Heart right ventricle (tissue), 16 donors: ENCODE measurements around the gene OSBPL6. TPM values are rescaled to one million over a fixed set of nuclear protein-coding genes. Genes with fewer than 3 reads are reported as not detected.
A peak's percentile ranks its signal among the peaks of the same experiment; 100 is the strongest.

Experiments used
- ATAC-seq, 8 donors: fragments of 200-7000 bp; cut with Tn5 transposase; one replicate each; pipeline ENCODE4 v1.9.1; 2020; ENCODE audit warnings: mild to moderate bottlenecking in 8 of 8, moderate library complexity in 8 of 8, moderate number of reproducible peaks in 1 of 8
- DNase-seq, 2 donors: peaks; one replicate each; pipeline ENCODE4 v3.0.0-alpha.2; 2020
- H3K27ac ChIP-seq, 10 donors: fragments of 200-600 bp; sonication (generic) in 2 of 10; one replicate each; pipeline versions ENCODE4 v1.5.0 to v1.8.0; 2020 to 2022; ENCODE audit warnings: mild to moderate bottlenecking in 3 of 10
- H3K27me3 ChIP-seq, 7 donors: fragments of 200-600 bp; one replicate each; pipeline ENCODE4 v1.8.0; 2021 to 2022; ENCODE audit warnings: mild to moderate bottlenecking in 2 of 7
- H3K36me3 ChIP-seq, 9 donors: fragments of 200-600 bp; sonication (generic) in 1 of 9; one replicate each; pipeline versions ENCODE4 v1.5.0 to v1.8.0; 2020 to 2022; ENCODE audit warnings: mild to moderate bottlenecking in 2 of 9
- H3K4me1 ChIP-seq, 9 donors: fragments of 200-600 bp; sonication (generic) in 1 of 9; one replicate each; pipeline versions ENCODE4 v1.5.0 to v1.8.0; 2020 to 2022; ENCODE audit warnings: mild to moderate bottlenecking in 4 of 9
- H3K4me3 ChIP-seq, 10 donors: fragments of 200-600 bp; sonication (generic) in 2 of 10; one replicate each; pipeline versions ENCODE4 v1.5.0 to v1.8.0; 2020 to 2022; ENCODE audit warnings: mild to moderate bottlenecking in 7 of 10, moderate library complexity in 2 of 10
- H3K9me3 ChIP-seq, 11 donors: fragments of 200-600 bp in 10 of 11; sonication (generic) in 2 of 11; one replicate each; pipeline versions ENCODE4 v1.5.0 to v1.8.0; 2013 to 2022; ENCODE audit warnings: mild to moderate bottlenecking in 2 of 11, control low read depth in 1 of 11, moderate library complexity in 1 of 11
- WGBS, 2 donors: extraction: QIAGEN DNeasy Blood & Tissue Kit; methylation state at CpG; one replicate each; pipeline ENCODE4 v1.1.7; 2013; ENCODE audit warnings: inconsistent platforms in 1 of 2; 5-methylcytosine and 5-hydroxymethylcytosine counted together
- intact Hi-C, 10 donors: fragments of 100-400 bp; cut with DNase I; formaldehyde crosslinking; loops; one replicate each; pipeline versions ENCODE4 v1.11.1 to v1.14.2; 2022
- polyA plus RNA-seq, 2 donors: library from polyadenylated mRNA; stranded (reverse); fragments of 200-250 nt; gene quantifications; one replicate each; pipeline ENCODE4 v1.2.3, GENCODE V29; 2013
- total RNA-seq, 10 donors: library from RNA; stranded (reverse); fragmentation: NEBNext Ultra II Directional in 3 of 10; extraction: Animal tissue kit (Norgen Biotek cat#: 25700) in 3 of 10; gene quantifications; one replicate each; pipeline versions ENCODE4 v1.2.1 to v1.2.4, GENCODE V29; 2021 to 2023
- TF ChIP-seq, protein P1 (sequence below), 9 donors: fragments of 200-600 bp; sonication (generic) in 2 of 9; IDR thresholded peaks; one replicate each; pipeline versions ENCODE4 v1.5.0 to v1.8.0; 2021 to 2022; ENCODE audit warnings: antibody characterized with exemption in 9 of 9, mild to moderate bottlenecking in 5 of 9, moderate library complexity in 1 of 9
- donor health status: Arrhythmogenic right ventricular cardiomyopathy.
- donor health status: ischemic (EF 13 %, LVEDD 7.1; RV severe dilation, severe dysfunction).
- donor health status: healthy with polysubstance abuse.
- donor health status: DM: no; HTN: yes; CAD: no.
- donor health status: DM: no; HTN: no; CAD: no.
- donor health status: ischemic (EF 25% LVEDD 6.9; RV normal size, moderate dysfunction).
- donor health status: ischemic (EF 25% LVEDD 5.7; RV mildly dilated, moderate dysfunction).
- donor health status: healthy.
- donor health status: DM: yes; HTN: yes; CAD: no.
- donor health status: Ischemic cardiomyopathy.
- donor health status: ischemic (EF 35%, LVEDD 5.7; RV mildly dilated, moderate dysfunction).
- donor health status: nonischemic (EF 11% LVEDD 7.7; RV severe dilation, severe dysfunction).
- donor health status: DM: yes; HTN: yes; CAD: no.
- donor health status: PGD.
- donor health status: ischemic (EF 29% LVEDD 5.4; RV normal size, mild dysfunction).
- donor health status: nonischemic (EF 23%, LVEDD 6.1; RV moderate dilation, normal function).

Gene OSBPL6
- total and polyA plus RNA-seq, 12 donors: 1.1 to 8.0 (median 4.4) TPM

- intact Hi-C loops: loop anchor here in 3 of 10 donors (2.0 kb wide), 2 partner anchors 27 to 29 kb away; partner anchors contain the start of gene FKBP7 (in 2 of the 3)
- Histone ChIP-seq H3K9me3 (no peaks in the 10 kb centered on the region), H3K4me1 (peaks cover 10 to 40% (median 30%) of the 10 kb centered on the region in 9 donors), H3K4me3 (peak overlapping the region; percentile 51 to 99 (median 86)), H3K36me3 (peaks cover 0 to 40% (median 7%) of the 10 kb centered on the region in 9 donors), H3K27me3 (no peaks in the 10 kb centered on the region), H3K27ac (peak overlapping the region; percentile 94 to 99 (median 97))
- WGBS, 2 donors: 6% methylated on average over 18 of the region's 18 CpGs
- TF ChIP-seq, protein P1, sequence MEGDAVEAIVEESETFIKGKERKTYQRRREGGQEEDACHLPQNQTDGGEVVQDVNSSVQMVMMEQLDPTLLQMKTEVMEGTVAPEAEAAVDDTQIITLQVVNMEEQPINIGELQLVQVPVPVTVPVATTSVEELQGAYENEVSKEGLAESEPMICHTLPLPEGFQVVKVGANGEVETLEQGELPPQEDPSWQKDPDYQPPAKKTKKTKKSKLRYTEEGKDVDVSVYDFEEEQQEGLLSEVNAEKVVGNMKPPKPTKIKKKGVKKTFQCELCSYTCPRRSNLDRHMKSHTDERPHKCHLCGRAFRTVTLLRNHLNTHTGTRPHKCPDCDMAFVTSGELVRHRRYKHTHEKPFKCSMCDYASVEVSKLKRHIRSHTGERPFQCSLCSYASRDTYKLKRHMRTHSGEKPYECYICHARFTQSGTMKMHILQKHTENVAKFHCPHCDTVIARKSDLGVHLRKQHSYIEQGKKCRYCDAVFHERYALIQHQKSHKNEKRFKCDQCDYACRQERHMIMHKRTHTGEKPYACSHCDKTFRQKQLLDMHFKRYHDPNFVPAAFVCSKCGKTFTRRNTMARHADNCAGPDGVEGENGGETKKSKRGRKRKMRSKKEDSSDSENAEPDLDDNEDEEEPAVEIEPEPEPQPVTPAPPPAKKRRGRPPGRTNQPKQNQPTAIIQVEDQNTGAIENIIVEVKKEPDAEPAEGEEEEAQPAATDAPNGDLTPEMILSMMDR (IDR thresholded peaks at IDR 0.05): no peak
- DNase-seq (no peak), ATAC-seq (no peak)
These were observed 255.6 kb downstream of the OSBPL6 start for GRCh38 chr2:178449700-178450523.

DNA sequence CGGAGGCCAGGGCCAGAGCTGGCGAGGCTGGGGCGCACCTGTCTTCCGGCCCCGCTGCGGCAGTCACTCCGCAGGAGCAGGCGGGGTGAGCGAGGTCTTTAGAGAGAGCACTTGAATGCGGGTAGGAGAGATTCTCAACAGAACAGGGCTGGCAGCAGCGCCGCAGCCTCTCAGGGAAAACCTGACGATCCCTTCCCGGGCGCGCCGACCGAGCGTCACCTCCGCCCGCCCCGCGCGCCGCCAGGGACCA is 256.1 kb downstream of the OSBPL6 start:
- no peak for ATAC-seq
- no peak for DNase-seq
- TF ChIP-seq, protein P1 (IDR thresholded peaks at IDR 0.05): no peak
- Histone ChIP-seq H3K4me3 (peak overlapping the region; percentile 51 to 99 (median 86)), H3K27ac (peak overlapping the region; percentile 94 to 99 (median 97)), H3K27me3 (no peaks in the 10 kb centered on the region), H3K4me1 (peaks cover 10 to 40% (median 30%) of the 10 kb centered on the region in 9 donors), H3K9me3 (no peaks in the 10 kb centered on the region), H3K36me3 (peaks cover 0 to 34% (median 7%) of the 10 kb centered on the region in 9 donors)
- WGBS, 2 donors: 0 to 1% methylated on average over 25 of the region's 25 CpGs
- intact Hi-C loops: loop anchor here in 3 of 10 donors (2.0 kb wide), 2 partner anchors 26 to 28 kb away; partner anchors contain the start of gene FKBP7 (in 2 of the 3)

GRCh38 chr2:178450774-178451525 is 256.6 kb downstream of the OSBPL6 start, which contains the start of the genes PJVK and PRKRA:
Gene PJVK, plus strand, starts transcription at chr2:178451378. Its CDS starts 2,032 bp downstream, at chr2:178453410.
Gene PRKRA, minus strand, starts transcription at chr2:178451175. Its CDS starts 145 bp downstream, at chr2:178451030.
- no peaks in the 10 kb centered on the region for H3K27me3 ChIP-seq
- peaks cover 0 to 29% (median 5%) of the 10 kb centered on the region in 9 donors for H3K36me3 ChIP-seq
- peak within 1 kb of the TSS; percentile 94 to 99 (median 97) for H3K27ac ChIP-seq
- TF ChIP-seq, protein P1 (IDR thresholded peaks at IDR 0.05): peak in 5 of 9 donors; percentile 12 to 42 (median 22)
- DNase-seq (peak; percentile 97 to 99), ATAC-seq (peak; percentile 98 to 99 (median 99))
- H3K4me1 ChIP-seq: peaks cover 10 to 40% (median 30%) of the 10 kb centered on the region in 9 donors
- intact Hi-C loops: loop anchor here in 4 of 10 donors (1.0 to 2.0 kb wide), 3 partner anchors 26 to 28 kb away; partner anchors contain the start of gene FKBP7 (in 3 of the 4)
- no peaks in the 10 kb centered on the region for H3K9me3 ChIP-seq
- 0 to 1% methylated on average over 57 to 76 of the region's 76 CpGs for WGBS, 2 donors
- H3K4me3 ChIP-seq: peak within 1 kb of the TSS; percentile 51 to 99 (median 86)

- peaks cover 10 to 40% (median 30%) of the 10 kb centered on the region in 9 donors for H3K4me1 ChIP-seq
- intact Hi-C loops: no loop called here
- H3K9me3 ChIP-seq: no peaks in the 10 kb centered on the region
- H3K27me3 ChIP-seq: no peaks in the 10 kb centered on the region
- H3K36me3 ChIP-seq: peaks cover 0 to 17% (median 0%) of the 10 kb centered on the region in 9 donors
- ATAC-seq: no peak
- H3K27ac ChIP-seq: peak overlapping the region in 3 of 10 donors; percentile 94 to 99 (median 98)
- WGBS, 2 donors: 100% methylated on average over 2 of the region's 2 CpGs
- TF ChIP-seq, protein P1 (IDR thresholded peaks at IDR 0.05): no peak
- H3K4me3 ChIP-seq: no peak overlapping the region
- no peak for DNase-seq
These were observed 258.0 kb downstream of the OSBPL6 start for GRCh38 chr2:178452334-178452733.
